Activated CD4-positive, alpha-beta T cell treated with anti-CD3 and anti-CD28 coated beads, Interleukin-2, amount 50 U/mL, for 16 hours (primary cell): Measurements from ENCODE around the gene ARRDC5.
A peak's percentile ranks its signal among the peaks of the same experiment; 100 is the strongest.
"Not testable (repeated sequence)": the region's sequence is repeated elsewhere in the genome, so short reads cannot be mapped to it uniquely, and the experiment has no call there.

Experiments
- DNase-seq: peaks from one replicate; pipeline ENCODE4 v3.0.0-alpha.2; 2020

Gene ARRDC5

DNA sequence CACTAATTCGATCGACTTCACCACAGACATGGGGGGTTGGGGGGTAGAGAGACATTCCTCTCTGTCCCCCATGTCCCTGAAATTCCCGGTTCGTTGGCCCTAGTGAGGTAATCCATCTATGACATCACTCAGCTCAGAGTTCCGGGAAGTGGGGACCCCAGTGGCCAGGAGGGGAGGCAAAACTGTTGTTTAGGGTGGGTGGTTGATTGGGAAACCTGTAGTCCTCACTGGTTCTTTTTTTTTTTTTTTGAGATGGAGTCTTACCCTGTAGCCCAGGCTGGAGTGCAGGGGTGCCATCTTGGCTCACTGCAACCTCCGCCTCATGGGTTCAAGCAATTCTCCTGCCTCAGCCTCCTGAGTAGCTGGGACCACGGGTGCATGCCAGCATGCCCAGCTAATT, at the start of gene ARRDC5:
TSS of gene ARRDC5 (minus strand) at position 101 of the 400 bp plus-strand sequence. CDS start at position 30, 71 bp downstream.
- no peak for DNase-seq

DNA sequence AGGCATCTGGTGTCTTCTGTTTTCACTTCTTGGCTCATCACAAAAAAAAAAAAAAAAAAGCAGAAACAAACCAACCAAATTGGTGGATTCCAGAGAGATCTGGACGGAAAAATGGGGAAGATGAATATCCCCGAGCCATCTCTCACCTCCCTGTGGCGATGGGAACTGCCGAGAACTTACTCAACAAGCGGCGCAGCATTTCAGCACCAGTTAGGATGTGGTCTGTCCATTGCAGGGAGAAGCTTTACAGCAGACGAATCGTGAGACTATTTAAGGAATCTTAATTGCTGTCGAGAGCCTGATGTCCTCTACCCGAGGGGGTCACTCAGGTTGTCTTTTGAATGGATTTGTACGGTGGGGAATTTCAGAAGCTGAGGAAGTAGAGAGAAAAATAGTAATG, 49.0 kb upstream of the ARRDC5 start:
- no peak for DNase-seq

DNA sequence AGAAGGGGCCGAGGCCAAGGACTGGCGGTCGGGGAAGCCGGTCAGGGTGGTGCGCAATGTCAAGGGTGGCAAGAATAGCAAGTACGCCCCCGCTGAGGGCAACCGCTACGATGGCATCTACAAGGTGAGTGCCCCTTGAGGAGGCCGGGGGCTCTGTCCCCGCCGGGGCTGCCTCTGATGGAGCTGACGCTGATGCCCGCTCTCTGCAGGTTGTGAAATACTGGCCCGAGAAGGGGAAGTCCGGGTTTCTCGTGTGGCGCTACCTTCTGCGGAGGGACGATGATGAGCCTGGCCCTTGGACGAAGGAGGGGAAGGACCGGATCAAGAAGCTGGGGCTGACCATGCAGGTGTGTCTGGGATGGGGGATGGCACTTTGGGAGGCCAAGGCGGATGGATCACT, 48.0 kb upstream of the ARRDC5 start:
- DNase-seq = not testable (repeated sequence)

DNA sequence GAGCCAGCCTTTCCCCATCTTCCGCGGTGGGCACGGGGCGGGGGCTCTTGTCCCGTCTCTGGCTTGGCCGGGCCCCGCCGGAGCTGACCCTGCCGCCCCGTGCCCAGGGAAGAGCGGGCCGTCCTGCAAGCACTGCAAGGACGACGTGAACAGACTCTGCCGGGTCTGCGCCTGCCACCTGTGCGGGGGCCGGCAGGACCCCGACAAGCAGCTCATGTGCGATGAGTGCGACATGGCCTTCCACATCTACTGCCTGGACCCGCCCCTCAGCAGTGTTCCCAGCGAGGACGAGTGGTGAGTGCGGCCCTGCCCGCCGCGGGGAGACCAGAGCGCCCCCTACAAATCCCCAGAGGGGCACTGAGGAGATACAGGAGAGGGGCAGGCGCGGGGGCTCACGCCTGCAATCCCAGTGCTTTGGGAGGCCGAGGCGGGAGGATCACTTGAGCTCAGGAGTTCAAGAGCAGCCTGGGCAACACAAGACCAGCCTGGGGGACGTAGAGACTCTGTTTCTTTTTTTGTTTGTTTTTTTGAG, 39.0 kb upstream of the ARRDC5 start:
- not testable (repeated sequence) for DNase-seq

DNA sequence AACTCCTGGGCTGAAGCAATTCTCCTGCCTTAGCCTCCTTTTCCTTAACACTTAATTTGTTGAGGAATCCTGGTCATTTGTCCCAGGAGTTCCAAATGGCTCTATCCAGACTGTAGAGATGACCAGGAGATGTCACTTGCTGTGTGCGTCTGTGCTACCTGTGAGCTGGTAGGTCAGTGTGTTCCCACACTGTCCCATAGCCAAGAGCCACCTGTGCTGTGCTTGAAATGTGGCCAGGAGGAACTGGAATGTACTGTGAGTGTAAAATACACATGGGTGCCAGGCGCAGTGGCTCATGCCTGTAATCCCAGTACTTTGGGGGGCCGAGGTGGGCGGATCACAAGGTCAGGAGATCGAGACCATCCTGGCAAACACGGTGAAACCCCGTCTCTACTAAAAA, 36.8 kb upstream of the ARRDC5 start:
- DNase-seq = no peak

DNA sequence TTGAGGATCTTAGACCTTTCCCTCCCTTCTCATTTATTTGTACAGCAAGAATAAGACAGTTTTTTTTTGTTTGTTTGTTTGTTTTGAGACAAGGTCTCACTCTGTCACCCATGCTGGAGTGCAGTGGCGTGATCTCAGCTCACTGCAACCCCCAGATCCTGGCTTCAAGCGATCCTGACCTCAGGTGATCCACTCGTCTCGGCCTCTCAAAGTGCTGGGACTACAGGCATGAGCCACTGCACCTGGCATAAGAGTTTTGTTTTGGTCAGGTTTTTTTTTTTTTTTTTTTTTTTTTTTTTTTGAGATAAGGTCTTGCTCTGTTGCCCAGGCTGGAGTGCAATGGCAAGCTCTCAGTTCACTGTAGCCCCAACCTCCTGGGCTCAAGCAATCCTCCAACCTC, 35.8 kb upstream of the ARRDC5 start:
- DNase-seq = not testable (repeated sequence)

DNA sequence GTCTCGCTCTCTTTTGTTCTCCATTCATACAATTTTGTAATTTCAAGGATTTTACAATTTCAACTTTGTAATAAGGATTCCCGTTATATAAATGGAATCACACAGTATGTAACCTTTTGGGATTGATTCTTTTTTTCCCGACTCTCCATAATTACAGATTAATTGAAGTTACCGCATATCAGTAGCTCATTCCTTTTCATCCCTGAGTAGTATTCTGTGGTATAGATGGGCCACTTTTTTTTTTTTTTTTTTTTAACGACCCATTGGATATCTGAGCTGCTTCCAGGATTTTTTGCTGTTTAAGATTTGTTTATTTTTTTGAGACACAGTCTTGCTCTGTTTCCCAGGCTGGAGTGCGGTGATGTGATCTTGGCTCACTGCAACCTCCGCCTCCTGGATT, 34.4 kb upstream of the ARRDC5 start:
- no peak for DNase-seq

DNA sequence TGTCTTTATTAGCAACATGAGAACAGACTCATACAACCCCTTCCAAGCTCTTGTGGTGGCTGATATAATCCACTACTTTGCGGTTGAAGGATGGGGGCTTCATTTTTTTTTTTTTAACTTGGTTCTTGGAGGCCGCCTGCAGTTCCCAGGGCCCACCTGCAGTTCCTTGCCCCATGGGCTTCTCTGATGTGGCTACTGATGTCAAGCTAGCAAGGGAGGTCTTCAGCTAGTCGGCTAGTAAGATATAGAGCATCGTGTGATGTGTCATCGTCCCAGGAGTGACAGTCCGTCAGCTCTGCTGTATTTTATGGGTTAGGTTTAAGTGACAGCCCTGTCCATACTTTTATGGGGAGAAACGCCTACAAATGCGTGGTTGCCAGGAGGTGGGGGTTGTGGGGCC, 32.7 kb upstream of the ARRDC5 start:
- no peak for DNase-seq

DNA sequence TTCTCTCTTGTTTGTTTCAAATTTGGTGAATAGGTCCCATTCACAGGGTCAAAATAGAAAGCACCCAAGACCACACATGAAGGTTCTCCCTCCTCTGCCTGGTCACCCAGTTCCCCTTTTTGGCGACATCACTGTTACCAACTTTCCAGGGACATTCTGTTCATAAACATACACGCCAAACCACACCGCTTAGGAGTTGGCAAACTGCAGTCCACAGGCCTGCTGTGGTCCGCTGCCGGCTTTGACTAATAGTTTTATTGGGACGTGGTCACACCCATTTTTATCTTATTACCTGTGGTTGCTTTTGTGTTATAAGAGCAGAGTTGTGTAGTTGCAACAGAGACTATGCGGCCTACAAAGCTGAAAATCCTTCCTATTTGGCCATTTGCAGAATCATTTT, 30.8 kb upstream of the ARRDC5 start:
- DNase-seq = no peak

DNA sequence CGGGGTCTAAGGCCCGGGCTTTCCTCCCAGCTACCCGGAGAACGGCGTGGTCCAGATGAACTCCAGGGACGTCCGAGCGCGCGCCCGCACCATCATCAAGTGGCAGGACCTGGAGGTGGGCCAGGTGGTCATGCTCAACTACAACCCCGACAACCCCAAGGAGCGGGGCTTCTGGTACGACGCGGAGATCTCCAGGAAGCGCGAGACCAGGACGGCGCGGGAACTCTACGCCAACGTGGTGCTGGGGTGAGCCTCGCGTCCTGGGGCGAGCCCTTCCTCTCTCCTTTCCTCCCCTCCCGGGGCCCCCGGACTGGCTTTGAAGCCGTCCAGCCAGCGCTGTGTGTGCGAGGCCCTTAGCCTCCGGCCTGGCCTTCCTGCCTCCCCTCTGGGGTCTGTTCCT, 30.0 kb upstream of the ARRDC5 start:
- no peak for DNase-seq

DNA sequence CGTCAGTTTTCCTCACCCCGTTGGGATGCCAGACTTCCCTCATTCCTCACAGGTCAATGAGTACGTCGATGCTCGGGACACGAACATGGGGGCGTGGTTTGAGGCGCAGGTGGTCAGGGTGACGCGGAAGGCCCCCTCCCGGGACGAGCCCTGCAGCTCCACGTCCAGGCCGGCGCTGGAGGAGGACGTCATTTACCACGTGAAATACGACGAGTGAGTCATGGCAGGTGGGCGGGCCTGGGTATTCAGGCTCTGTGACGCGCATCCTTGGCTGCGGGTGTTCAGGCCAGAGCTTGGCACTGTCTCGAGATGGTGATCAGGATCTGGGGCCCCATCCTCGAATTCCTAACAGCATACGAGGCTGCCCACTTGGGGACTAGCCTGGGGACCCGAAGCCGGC, 28.0 kb upstream of the ARRDC5 start:
- DNase-seq = no peak

DNA sequence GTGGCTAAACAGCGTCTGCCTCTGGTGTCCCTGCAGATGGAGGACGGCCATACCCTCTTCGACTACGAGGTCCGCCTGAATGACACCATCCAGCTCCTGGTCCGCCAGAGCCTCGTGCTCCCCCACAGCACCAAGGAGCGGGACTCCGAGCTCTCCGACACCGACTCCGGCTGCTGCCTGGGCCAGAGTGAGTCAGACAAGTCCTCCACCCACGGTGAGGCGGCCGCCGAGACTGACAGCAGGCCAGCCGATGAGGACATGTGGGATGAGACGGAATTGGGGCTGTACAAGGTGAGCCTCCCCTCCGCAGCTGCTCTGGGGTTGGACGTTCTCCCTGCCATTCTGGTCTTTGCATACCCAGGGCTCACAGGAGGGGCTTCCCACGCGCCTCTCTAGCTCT, 26.5 kb upstream of the ARRDC5 start:
- DNase-seq = no peak

DNA sequence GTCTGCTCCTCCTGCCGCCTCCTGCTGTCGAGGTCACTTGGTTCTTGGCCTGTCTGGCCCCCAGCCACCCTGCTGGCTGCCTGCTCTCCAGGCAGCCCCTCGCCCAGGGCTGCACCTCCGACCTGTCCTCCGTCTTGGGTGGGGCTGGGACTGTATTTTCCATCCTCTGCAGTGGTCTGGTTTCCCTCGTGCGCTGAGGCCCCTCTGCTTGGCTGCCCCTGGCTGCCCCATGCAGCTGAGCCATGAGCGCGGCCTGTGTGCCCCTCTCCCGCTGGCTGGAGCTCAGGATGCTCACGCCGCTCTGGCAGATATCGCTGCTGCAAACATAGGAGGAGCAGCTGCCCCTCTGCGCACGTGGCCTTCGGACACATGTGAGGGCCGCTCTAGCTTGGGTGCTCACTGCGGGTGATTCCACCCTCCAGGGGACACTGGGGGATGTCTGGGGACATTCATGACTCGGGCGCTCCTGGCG, 20.6 kb upstream of the ARRDC5 start:
- no peak for DNase-seq

DNA sequence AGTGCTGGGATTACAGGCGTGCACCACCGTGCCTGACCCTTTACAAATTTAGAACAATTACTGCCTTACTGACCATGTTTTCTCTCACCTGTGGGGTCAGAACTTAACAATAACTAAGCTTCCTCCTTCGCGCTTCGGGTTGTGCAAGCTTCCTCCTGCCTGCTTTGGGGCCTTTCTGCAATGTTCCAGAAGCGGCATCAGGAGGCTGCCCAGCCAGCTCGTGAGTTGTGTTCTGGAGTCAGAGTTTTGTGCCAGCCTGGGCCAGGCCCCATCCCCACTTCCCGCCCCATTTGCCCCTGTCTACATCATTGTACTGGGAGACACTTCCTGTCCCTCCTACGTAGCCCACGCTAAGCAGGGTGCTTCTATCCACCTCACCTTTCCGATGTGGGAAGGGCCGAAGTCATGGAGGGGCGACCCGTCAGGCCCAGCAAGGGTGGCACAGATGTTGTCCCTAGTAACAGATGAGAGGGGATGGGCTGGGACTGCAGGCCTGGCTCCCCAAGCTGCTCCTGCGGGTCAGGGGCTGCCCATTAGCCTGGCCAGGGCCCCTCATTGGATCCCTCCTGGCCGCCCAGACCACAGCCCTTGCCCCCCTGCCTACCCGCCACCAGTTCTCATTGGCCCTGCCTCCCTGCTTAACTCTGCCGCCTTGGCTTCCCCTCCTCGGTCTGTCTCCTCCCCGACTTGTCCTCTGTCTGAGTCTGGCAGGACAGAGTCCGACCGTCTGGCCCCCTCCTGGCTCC, 20.0 kb upstream of the ARRDC5 start:
- DNase-seq = no peak

DNA sequence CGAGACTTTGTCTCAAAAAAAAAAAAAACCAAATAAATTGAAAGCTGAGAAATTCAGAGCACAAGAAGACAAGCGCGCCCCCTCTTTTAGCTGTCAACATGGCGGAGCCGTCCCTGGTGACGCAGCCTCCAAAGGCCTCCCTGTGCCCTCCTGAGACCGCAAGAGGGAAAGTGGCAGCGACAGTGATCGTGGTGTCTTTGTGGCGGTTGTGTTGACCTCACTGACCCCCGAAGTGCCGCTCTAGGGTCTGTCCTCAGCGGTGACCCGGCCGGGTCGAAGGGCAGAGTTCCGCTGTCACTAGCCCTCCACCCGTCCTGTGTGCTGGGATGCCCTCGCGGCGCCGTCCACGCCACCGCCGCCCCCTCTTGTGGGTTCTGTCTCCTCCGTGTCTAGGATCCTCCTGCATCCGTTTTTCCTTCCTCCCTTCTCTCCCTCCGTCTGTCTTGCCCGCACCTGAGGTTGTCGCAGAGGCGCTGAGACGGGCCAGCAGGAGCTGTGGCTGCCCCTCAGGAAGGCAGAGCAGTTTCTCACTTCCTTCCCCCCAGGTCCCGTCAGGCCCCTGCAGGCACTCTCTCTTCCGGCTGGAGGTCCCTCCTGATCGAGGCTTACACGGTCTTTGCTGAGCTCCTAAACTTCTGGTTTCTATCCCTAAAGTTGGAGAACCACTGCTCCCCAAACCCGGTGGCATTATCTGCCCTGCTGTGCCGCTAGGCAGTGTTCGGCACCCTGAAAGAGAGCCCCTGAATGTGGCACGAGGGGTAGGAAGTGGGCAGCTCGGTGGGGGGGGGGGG, 13.8 kb upstream of the ARRDC5 start:
- no peak for DNase-seq

DNA sequence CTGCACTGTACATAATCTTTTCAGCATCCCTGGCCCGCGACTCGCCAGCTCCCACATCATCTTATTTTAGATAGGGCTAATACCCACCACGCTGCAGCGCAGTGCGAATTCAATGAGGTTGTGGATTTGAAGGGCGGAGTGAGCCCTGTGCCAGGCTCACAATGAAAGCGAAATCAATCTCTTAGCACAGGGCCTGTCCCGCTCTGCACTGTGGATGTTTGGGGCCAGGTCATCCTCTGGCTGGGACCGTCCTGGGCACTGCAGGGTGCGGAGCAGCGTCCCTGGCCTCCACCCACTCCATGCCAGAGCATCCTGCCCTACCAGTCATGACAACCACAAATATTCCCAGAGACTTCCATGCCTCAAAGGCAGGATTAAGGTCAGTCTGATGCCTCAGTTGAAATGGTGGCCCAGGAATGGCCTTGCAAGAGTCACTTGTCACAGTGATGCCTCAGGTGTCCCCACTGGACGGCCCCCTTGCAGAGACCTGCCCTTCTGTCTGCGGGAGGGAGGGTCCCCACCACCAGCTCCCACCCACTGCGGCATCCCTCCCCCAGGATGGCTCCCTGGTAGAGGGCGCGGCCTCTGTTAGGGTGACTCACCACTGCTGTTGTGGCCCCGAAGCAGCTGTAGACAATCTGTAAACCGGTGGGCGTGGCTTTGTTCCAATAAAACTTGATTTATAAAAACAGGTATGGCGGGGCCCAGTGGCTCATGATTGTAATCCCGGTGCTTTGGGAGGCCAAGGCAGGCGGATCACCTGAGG, 12.2 kb upstream of the ARRDC5 start:
- peak; percentile 76 for DNase-seq

DNA sequence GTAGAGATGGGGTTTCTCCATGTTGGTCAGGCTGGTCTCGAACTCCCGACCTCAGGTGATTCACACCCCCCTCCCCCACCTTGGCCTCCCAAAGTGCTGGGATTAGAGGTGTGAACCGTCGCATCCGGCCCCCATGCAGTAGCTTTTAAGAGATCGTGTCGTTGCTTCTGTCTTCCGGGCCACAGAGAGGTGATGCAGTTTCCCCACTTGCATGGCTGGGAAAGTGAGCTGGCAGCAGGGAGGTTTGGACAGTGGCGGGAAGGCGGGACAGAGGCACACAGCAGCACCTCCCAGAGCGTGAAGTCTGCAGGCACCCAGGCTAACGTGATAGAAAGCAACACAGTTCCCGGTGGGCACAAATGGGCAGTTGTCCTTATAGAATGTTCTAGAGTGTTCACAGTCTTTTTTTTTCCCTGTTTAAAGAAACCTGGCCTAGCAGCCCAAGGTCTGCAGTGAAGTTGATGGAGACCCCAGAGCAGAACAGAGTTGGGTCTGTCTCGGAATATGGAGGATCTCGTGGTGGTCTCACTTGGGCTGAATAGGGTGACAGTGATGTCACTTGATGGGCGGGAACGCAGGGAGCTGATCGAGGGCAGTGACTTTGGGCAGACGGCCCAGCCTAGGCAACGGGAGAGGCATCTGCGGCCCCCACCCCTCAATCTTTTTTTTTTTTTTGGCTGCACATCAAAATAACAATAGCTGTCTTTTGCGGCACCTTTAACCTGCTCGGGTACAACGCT, 11.5 kb upstream of the ARRDC5 start:
- DNase-seq = peak; percentile 36

DNA sequence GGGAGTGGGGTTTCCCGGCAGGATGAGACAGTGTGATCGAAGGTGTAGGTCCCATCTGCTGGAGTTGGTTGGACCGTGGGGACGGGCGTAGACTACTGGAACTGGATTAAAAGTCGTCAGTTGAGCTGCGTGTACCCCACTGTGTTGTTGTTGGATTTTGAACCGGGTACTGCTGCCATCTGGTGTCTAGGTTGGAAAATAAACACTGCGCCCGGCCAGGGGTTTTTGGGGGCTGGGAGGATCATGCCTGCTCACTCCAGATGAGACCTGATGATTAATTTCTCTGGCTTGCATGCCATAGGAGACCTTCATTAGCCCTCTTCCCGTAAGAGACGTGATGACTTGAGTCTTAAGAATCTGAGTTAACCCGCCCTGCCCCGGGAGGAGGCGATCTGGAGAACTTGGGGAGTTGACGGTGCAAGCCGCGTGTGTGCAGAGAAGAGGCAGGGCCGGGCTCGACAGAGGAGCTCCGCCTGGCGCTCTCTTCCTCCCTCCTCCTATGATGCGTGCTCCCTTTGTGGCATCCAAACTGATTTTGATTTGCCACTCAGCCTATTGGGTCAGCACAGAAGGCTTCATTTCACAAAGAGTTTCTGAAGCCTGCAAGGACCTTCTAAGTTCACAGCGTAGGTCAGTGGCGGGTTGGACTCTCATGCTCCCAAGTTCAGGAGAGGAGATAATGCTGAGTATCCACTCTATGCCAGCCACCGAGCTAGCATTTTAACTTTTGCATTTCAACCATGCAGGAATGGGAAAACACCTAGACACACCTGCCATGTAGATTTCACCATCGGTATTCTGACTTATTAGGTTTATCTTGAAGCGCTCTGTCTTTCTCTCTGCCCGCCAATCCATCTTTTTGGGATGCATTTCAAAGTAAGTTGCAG, 9.3 kb upstream of the ARRDC5 start:
- peak; percentile 85 for DNase-seq

DNA sequence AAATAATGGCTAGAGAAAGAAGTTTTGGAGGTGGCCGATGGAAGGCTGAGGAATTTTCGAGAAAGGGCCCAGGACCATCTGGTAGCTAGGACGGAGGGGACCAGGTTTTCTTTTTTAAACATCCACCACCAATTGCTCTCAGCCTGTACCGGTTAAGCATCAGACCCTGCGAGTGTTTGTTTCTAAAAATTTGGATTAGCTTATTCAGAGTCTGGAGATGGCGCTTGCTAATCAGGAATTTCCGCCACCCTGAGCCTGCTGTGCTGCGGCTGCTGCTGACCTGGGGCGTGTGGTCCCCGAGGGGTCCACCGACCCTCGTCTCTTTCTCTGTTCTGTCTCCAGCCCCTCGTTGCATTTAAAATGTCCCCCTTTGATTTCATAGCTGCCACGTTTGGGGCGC, 8.6 kb upstream of the ARRDC5 start:
- DNase-seq = no peak

DNA sequence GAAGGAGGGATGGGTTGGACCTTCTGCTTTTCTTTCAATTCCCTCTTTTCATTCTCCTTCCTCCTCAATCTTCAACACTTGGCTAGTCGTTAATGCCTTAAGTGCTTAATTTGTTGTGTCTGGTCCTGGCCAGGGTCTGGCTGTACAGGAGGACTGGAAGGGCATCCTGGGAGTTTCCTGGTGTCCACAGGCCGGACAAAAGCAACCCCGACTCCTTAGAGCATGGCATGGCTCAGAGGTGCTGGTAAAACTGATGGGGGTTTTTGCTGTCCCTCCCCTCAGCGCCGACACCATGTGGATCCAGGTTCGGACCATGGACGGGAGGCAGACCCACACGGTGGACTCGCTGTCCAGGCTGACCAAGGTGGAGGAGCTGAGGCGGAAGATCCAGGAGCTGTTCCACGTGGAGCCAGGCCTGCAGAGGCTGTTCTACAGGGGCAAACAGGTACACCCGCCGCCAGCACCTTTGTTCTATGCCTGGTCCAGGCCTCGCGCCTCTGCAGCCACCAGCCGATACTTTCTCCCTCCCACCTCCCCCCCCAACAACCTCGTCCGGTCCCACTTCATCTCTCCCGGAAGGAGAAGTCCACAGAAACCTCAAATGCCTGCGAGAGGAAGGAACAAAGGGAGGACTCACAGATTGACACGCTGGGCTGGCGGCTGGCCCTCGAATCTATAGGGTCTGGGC, 8.0 kb upstream of the ARRDC5 start:
- DNase-seq = peak; percentile 62
